ENCODE measurements around the gene SPTAN1.
"Not testable (repeated sequence)": the region's sequence is repeated elsewhere in the genome, so short reads cannot be mapped to it uniquely, and the experiment has no call there.

The SPTAN1 gene

GRCh38 chr9:128552153-128552743 lies at the start of gene SPTAN1:
SPTAN1 (plus strand) TSS chr9:128552587; CDS start chr9:128566741, 14,154 bp downstream.
- peak; percentile 96 for DNase-seq

- not testable (repeated sequence) for DNase-seq
Observed at GRCh38 chr9:128503415-128503825, 49.0 kb upstream of the SPTAN1 start.

GRCh38 chr9:128503870-128504269 lies 48.5 kb upstream of the SPTAN1 start:
- DNase-seq: peak; percentile 17

- peak; percentile 95 for DNase-seq
Observed at GRCh38 chr9:128504485-128505413, 47.6 kb upstream of the SPTAN1 start, which contains the start of gene GLE1. GLE1 (plus strand) TSS chr9:128504719; CDS start chr9:128504806, 87 bp downstream.

- no peak for DNase-seq
Observed at GRCh38 chr9:128505414-128505765, 47.0 kb upstream of the SPTAN1 start.

GRCh38 chr9:128505906-128506305 lies 46.5 kb upstream of the SPTAN1 start:
- not testable (repeated sequence) for DNase-seq

GRCh38 chr9:128512820-128513219 lies 39.6 kb upstream of the SPTAN1 start:
- DNase-seq: no peak

GRCh38 chr9:128521956-128522355 lies 30.4 kb upstream of the SPTAN1 start:
- DNase-seq: no peak

GRCh38 chr9:128523199-128523925 lies 29.0 kb upstream of the SPTAN1 start:
- no peak for DNase-seq

GRCh38 chr9:128526720-128527119 lies 25.7 kb upstream of the SPTAN1 start:
- DNase-seq: no peak

GRCh38 chr9:128528445-128529160 lies 23.8 kb upstream of the SPTAN1 start:
- DNase-seq: no peak

GRCh38 chr9:128529191-128529590 lies 23.2 kb upstream of the SPTAN1 start:
- DNase-seq: no peak

GRCh38 chr9:128532581-128532980 lies 19.8 kb upstream of the SPTAN1 start:
- DNase-seq: no peak

- DNase-seq: no peak
Observed at GRCh38 chr9:128540634-128541360, 11.6 kb upstream of the SPTAN1 start.

- DNase-seq: no peak
Observed at GRCh38 chr9:128546504-128546903, 5.9 kb upstream of the SPTAN1 start.

GRCh38 chr9:128548876-128549275 lies 3.5 kb upstream of the SPTAN1 start:
- no peak for DNase-seq

GRCh38 chr9:128550226-128550625 lies 2.2 kb upstream of the SPTAN1 start:
- no peak for DNase-seq

- no peak for DNase-seq
Observed at GRCh38 chr9:128550770-128551656, 1.4 kb upstream of the SPTAN1 start.

GRCh38 chr9:128551657-128552152 lies 682 bp upstream of the SPTAN1 start:
- no peak for DNase-seq

GRCh38 chr9:128552744-128553440 lies 505 bp downstream of the SPTAN1 start:
- peak; percentile 78 for DNase-seq
